Activated CD4-positive, alpha-beta T cell treated with anti-CD3 and anti-CD28 coated beads, Interleukin-2, amount 50 U/mL, for 24 hours (primary cell): Measurements from ENCODE around the gene SOX4.

Experiments used
- DNase-seq, 2 donors: peaks; one replicate each; pipeline ENCODE4 v3.0.0-alpha.2; 2020; ENCODE audit warnings: low read depth in 1 of 2, low spot score in 1 of 2

The SOX4 gene

DNA sequence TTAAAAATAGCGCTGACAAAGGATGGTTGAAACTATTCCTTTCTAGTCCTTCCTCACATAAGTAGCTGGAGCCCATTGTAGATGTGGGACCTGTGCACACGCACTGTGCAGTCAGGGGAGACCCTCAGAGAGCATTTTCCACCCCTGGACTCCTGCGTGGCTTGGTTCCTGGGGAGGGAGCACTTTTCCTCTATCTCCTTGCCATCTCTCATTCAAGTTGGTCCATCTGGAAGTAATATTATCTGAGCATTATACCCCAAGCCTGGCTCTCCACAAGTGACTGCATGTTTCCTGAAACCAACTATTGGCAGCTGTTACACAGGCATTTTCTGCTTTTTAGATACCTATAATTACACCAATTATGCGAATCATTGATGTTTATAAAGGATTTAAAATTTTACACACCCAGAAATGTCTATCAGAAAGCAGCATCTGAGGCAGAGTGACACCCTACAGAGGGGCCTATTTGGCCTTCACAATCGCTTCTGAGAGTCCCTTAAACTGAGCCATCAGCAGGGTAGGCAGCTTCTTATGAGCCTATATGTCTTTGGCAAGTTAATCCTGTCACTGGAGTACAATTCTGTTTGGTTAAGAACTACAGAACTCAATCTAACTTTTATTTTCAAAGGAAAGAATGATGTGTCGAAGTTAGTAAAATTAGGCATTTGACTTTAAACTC lies 18.7 kb downstream of the SOX4 start:
- no peak for DNase-seq

DNA sequence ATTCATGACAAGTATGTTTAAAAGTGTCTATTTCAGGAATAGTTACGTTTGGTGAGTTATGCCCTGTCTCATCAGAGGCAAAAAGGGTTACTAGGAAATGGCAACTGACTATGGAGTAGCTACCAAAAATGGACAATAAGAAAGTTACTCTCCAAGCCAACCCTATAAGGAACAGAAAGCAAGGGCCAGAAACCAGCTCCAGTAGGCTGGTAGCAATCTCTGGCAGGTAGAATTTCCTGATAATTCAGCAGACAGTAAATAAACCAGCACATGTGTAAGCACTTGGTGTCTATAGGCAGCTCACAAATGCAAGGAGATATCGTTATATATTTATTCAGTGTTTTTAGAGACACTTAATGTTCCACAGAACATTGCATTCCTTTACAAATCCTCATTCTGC lies 20.3 kb downstream of the SOX4 start:
- DNase-seq, result no peak

DNA sequence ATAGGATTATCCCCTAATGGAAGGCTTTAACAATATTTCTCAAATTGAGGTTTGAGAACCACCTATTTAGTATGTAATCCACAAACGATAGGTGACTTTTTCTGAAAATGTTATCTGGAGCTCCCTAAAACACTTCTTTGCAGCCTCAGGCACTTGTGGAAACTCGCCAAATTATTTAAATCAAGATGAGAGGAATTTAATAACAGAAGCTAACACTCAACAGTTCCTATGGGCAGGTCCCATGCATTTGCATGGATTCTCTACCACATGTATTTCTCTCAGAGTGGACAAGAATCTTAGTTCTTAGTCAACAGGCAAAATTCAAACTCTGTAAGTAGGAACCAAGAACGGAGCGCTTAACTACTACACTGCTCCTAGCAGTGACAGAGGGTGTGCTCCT lies 20.7 kb downstream of the SOX4 start:
- no peak for DNase-seq

DNA sequence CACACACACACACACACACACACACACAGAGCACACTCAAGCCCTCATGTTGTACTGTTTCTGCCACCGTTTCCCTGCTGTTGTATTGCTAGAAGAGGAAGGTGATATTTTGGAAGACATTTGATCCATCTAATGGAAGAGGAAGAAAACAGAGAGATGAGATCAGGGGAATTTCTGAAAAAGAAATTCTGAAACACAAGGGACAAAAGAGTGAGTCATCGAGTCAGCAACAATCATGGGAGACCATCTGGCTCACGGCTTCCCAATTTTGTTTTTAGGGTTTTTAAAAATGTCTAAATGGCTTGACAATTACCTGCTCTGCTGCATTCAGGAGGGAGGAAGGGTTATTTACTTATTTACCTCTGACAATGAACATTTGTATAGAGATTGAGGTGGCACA lies 22.0 kb downstream of the SOX4 start:
- no peak for DNase-seq

DNA sequence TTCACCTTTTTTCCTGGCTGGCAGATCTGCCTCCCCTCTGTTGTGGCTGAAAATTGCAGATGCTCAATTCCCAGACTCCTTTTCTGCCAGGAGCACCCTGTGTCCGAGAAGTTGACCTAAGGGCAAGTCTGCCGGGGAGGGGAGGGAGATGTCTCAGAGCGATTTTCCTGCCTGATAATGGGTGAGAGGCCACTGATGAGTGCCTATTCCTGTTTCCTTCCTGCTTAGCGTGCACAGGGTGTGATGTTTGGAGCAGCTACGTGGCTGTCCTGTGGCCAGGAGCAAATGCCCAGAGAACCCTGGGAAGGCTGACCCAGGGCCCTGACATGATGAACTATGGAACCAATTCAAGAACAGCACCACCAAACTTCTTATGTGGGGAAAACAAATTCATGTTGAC lies 22.5 kb downstream of the SOX4 start:
- no peak for DNase-seq

DNA sequence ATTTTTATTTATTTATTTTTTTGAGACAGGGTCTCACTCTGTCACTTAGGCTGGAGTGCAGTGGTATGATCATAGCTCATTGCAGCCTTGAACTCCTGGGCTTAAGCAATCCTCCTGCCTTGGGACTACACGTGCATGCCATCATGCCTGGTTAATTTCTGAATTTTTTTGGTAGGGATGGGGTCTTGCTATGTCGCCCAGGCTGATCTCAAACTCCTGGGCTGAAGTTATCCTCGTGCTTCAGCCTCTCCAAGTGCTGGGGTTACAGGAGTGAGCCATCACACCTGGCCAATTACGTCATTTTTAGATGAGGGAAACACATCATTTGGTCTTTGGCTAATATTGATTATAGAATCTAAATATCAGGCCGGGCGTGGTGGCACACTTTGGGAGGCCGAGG lies 32.1 kb downstream of the SOX4 start:
- no peak for DNase-seq

DNA sequence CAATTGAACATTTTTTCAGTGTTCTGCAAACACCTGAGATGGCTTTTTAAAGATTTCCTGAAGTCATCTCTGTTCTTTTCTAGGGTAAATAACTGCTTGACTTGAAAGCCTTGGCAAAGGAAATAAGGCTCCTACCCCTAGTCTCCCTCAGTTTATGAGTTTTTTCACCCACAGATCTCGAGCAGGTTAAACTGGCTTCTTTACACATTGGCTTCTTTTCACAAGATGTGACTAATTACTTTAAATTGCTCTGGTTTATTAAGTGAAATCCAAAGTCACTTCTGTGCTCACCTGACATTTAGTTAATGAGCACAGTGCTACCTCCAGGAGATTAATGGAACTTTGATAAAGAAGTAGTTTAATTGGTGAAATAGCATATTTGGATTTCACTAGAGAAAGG lies 33.2 kb downstream of the SOX4 start:
- DNase-seq, result no peak

DNA sequence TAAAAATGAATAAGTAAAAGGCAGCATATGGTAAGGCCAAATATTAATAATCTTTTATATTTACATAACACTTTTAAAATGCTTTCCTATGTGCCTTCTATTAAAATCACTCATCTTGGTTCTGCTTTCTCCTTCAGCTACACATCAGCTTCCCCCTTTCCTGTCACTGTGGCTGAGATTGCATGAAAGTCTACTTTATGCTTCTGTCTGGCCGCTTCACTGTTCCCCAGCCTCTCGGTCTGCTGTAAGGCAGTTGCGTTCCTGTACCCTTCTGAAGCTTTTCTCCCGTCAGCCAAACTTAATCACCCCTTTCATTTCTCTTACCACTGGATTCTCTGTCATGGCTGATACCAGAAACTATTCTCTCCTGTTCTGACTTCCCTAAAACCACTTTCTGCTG lies 34.6 kb downstream of the SOX4 start:
- no peak for DNase-seq

DNA sequence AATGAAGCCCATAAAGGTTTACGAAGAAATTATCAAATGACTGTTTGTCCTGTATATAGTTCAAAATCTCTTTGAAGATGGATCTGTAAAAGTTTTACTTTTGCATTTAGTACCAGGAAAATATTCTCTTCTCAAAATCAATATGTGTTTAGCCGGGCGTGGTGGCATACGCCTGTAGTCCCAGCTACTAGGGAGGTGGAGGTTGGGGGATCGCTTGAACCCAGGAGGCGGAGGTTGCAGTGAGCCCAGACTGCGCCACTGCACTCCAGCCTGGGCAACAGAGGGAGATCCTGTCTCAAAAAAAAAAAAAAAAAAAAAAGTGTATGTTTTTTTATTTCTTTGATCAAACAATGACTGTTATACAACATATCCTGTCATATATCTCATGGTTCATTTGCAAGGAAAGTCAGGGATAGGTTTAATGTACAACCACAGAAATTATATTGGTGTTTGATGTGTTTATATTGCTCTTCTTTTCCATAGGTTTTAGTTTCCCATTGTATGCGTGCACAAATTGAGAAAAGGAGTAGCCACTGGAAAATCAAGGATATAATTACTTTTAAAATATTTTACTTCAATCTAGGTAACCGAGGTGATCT lies 40.1 kb downstream of the SOX4 start:
- DNase-seq, result no peak

DNA sequence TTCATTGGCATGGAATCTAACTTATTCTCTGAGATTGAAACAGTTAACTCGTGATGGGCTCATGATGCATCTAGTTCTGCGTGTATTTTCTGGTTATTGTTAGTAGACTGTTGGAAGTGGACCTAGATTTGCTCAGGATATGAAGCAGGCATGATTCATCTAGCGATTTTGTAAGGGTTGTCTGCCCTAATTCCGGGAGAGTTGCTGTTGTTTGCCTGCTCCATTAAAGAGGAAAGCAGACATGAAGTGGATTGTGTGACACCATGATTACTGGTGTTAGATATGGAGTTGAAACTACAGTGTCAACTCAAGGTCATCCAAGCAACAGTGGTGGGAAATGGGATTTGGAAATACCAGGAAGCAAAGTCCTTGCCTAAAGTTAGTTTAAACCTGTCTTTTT lies 41.0 kb downstream of the SOX4 start:
- no peak for DNase-seq

DNA sequence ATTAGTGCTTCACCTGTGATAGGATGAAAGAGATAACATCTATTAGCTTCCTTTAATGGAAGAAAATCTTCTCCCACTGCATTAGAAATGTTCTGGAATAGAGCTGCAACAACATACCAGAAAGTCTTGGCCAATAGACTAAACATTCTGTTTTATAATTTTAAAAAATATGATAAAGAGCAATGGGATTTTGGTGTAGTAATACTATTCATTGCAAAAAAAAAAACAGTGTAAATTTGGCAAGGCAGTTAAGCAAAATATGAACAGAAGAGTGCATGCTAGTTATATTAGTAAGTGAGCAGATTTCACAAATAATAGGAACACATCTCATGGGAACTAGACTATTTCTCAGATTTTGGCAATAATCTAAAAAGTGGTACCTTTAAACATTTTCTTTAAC lies 43.3 kb downstream of the SOX4 start:
- DNase-seq, result no peak

DNA sequence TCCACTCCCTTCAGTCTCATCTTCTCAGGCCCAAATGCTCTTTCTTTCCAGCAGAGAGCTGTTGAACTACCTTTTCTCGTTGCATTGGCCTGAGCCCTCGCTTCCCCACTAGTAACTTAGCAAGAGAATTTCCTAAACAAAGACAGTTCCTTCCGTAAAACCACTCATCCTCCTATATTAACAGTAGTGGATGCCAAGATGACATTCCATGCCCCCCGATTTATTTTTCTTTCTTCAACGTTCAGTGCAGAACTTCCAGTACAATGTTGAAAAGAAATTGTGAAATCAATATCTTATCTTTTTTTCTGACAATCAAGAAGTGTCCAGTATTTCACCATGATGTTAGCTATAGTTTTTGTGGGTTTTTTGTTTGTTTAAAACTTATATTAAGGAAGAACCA lies 45.8 kb downstream of the SOX4 start:
- DNase-seq, result no peak
